Measurements from ENCODE around the gene AHCYL1.

- no peak for TF ChIP-seq CTCF (IDR thresholded peaks at IDR 0.05 in 8 of 11, conservative IDR thresholded peaks at IDR 0.05 in 3 of 11)
- no peak for TF ChIP-seq POLR2AphosphoS5 (IDR thresholded peaks at IDR 0.05)
These were observed 38.1 kb upstream of the AHCYL1 start for GRCh38 chr1:109946511-109946910.
